Measurements from ENCODE around the gene ZNF84.
A peak's percentile ranks its signal among the peaks of the same experiment; 100 is the strongest.

- no peak for TF ChIP-seq CTCF (IDR thresholded peaks at IDR 0.05; ENCODE audit: low read depth, low read length, missing input control)
- peak in 1 of 2 donors; percentile 28 for TF ChIP-seq JUND (IDR thresholded peaks at IDR 0.05)
- TF ChIP-seq MAX (IDR thresholded peaks at IDR 0.05): no peak
- peak in 1 of 2 donors; percentile 49 for TF ChIP-seq RAD21 (IDR thresholded peaks at IDR 0.05)
- no peak for TF ChIP-seq ATF3 (IDR thresholded peaks at IDR 0.05)
- TF ChIP-seq REST (IDR thresholded peaks at IDR 0.05): no peak
- peak; percentile 77 to 95 for TF ChIP-seq GABPA (IDR thresholded peaks at IDR 0.05 in 1 of 2, conservative IDR thresholded peaks at IDR 0.05 in 1 of 2)
- no peak for TF ChIP-seq ZBTB33 (IDR thresholded peaks at IDR 0.05)
- no peak for TF ChIP-seq TAF1 (conservative IDR thresholded peaks at IDR 0.05)
These were observed 42.7 kb downstream of the ZNF84 start for GRCh38 chr12:133080026-133080367.

All from liver (tissue), 3 donors.